PFSK-1 (cell line): ENCODE data around the gene TCAP.
A peak's percentile ranks its signal among the peaks of the same experiment; 100 is the strongest.

Experiments used
- FOXP2 ChIP-seq: optimal IDR thresholded peaks from 2 replicates; pipeline ENCODE3; 2011; ENCODE audit warnings: borderline replicate concordance, control low read depth, inconsistent platforms; ENCODE audit not compliant: insufficient read depth; ENCODE audit errors: extremely low read length, extremely low read depth
- POLR2AphosphoS5 ChIP-seq: IDR thresholded peaks from 2 replicates; pipeline ENCODE4 v1.6.1; 2012; ENCODE audit warnings: low read depth, mild to moderate bottlenecking, control low read depth, low read length, moderate library complexity
- REST ChIP-seq, 2 experiments: IDR thresholded peaks; 2 replicates each; pipeline versions ENCODE4 v1.6.1 to v1.8.0; 2011 to 2012; ENCODE audit warnings: low read depth in 2 of 2, low read length in 2 of 2, control low read depth in 1 of 2, inconsistent platforms in 1 of 2, mild to moderate bottlenecking in 1 of 2, moderate library complexity in 1 of 2; ENCODE audit not compliant: insufficient read depth in 1 of 2
- SIN3A ChIP-seq: IDR thresholded peaks from 2 replicates; pipeline ENCODE4 v1.6.1; 2012; ENCODE audit warnings: mild to moderate bottlenecking, low read length, moderate library complexity, borderline replicate concordance; ENCODE audit not compliant: insufficient read depth
- TAF1 ChIP-seq: IDR thresholded peaks from 2 replicates; pipeline ENCODE4 v1.6.1; 2012; ENCODE audit warnings: low read length, control low read depth, borderline replicate concordance; ENCODE audit not compliant: insufficient read depth

Gene TCAP

GRCh38 chr17:39622380-39623006 lies 42.7 kb upstream of the TCAP start:
- TF ChIP-seq TAF1 (no peak), SIN3A (no peak), REST (IDR thresholded peaks at IDR 0.05; ENCODE audit: insufficient read depth in 1 of 2, low read depth in 2 of 2, low read length in 2 of 2) (no peak), FOXP2 (no peak), POLR2AphosphoS5 (no peak)

- TF ChIP-seq REST (IDR thresholded peaks at IDR 0.05; ENCODE audit: insufficient read depth in 1 of 2, low read depth in 2 of 2, low read length in 2 of 2) (0 out of 4 replicates have a peak, but pooled peaks of 1 of the 2 experiments have one; percentile 41), SIN3A (no peak)
Measured at GRCh38 chr17:39623356-39623950, 41.7 kb upstream of the TCAP start.

GRCh38 chr17:39624313-39624712 lies 40.8 kb upstream of the TCAP start:
- TF ChIP-seq SIN3A (no peak), POLR2AphosphoS5 (no peak), TAF1 (no peak), FOXP2 (no peak), REST (IDR thresholded peaks at IDR 0.05; ENCODE audit: insufficient read depth in 1 of 2, low read depth in 2 of 2, low read length in 2 of 2) (no peak)

GRCh38 chr17:39625198-39625785 lies 39.9 kb upstream of the TCAP start:
- TF ChIP-seq FOXP2 (no peak), SIN3A (no peak), TAF1 (no peak), REST (IDR thresholded peaks at IDR 0.05; ENCODE audit: insufficient read depth in 1 of 2, low read depth in 2 of 2, low read length in 2 of 2) (no peak)
